NCI-H1417 (cell line): Measurements from ENCODE around the gene SLC9B1.
"Not testable (repeated sequence)": the region's sequence is repeated elsewhere in the genome, so short reads cannot be mapped to it uniquely, and the experiment has no call there.

Experiments
- DNase-seq, 3 experiments: peaks; one replicate each; lab custom pipeline; 2025; lab: John Stamatoyannopoulos, UW

Gene SLC9B1

GRCh38 chr4:103011378-103012025, 8.0 kb downstream of the SLC9B1 start:
- no peak for DNase-seq

- no peak for DNase-seq
Measured at GRCh38 chr4:103010804-103011203, 8.7 kb downstream of the SLC9B1 start.

- DNase-seq: peak; percentile 5 to 81 (median 51)
Measured at GRCh38 chr4:103008875-103009729, 10.4 kb downstream of the SLC9B1 start.

- DNase-seq: no peak
Measured at GRCh38 chr4:103002551-103002950, 17.0 kb downstream of the SLC9B1 start.

GRCh38 chr4:102994803-102995202, 24.7 kb downstream of the SLC9B1 start:
- no peak for DNase-seq

GRCh38 chr4:102993985-102994384, 25.5 kb downstream of the SLC9B1 start:
- not testable (repeated sequence) for DNase-seq

GRCh38 chr4:102988429-102989020, 31.0 kb downstream of the SLC9B1 start:
- no peak for DNase-seq

GRCh38 chr4:102981005-102981404, 38.5 kb downstream of the SLC9B1 start:
- no peak for DNase-seq

GRCh38 chr4:102961813-102962212, 57.7 kb downstream of the SLC9B1 start:
- not testable (repeated sequence) for DNase-seq

- DNase-seq: no peak
Measured at GRCh38 chr4:102959496-102959895, 60.0 kb downstream of the SLC9B1 start.

- no peak for DNase-seq
Measured at GRCh38 chr4:102945066-102945465, 74.4 kb downstream of the SLC9B1 start.

- peak in 1 of 3 experiments; percentile 21 for DNase-seq
Measured at GRCh38 chr4:102938063-102938462, 81.4 kb downstream of the SLC9B1 start.

GRCh38 chr4:102935716-102936115, 83.8 kb downstream of the SLC9B1 start:
- DNase-seq: no peak

GRCh38 chr4:102919697-102920096, 99.8 kb downstream of the SLC9B1 start:
- not testable (repeated sequence) for DNase-seq

GRCh38 chr4:102918859-102919258, 100.6 kb downstream of the SLC9B1 start:
- DNase-seq: no peak

GRCh38 chr4:102901804-102902203, 117.7 kb downstream of the SLC9B1 start:
- DNase-seq: no peak

GRCh38 chr4:102897610-102898009, 121.9 kb downstream of the SLC9B1 start:
- DNase-seq: not testable (repeated sequence)

- DNase-seq: not testable (repeated sequence)
Measured at GRCh38 chr4:102896547-102896946, 123.0 kb downstream of the SLC9B1 start.

- DNase-seq: peak in 1 of 3 experiments; percentile 38
Measured at GRCh38 chr4:102889866-102890265, 129.6 kb downstream of the SLC9B1 start.

- not testable (repeated sequence) for DNase-seq
Measured at GRCh38 chr4:102888570-102888969, 130.9 kb downstream of the SLC9B1 start.

- no peak for DNase-seq
Measured at GRCh38 chr4:102883278-102883677, 136.2 kb downstream of the SLC9B1 start.

GRCh38 chr4:102881343-102881742, 138.2 kb downstream of the SLC9B1 start:
- no peak for DNase-seq

- DNase-seq: no peak
Measured at GRCh38 chr4:102878901-102879300, 140.6 kb downstream of the SLC9B1 start.
